GM12801 (cell line): ENCODE results near the gene KIF16B.

ENCODE experiments used
- TF ChIP-seq, protein P1 (sequence below): IDR thresholded peaks from one replicate; pipeline ENCODE4 v1.5.1; 2011; ENCODE audit warnings: control low read depth; ENCODE audit not compliant: insufficient read length; ENCODE audit errors: extremely low read depth

KIF16B gene

GRCh38 chr20:16459019-16459700 is 114.1 kb downstream of the KIF16B start:
- TF ChIP-seq, protein P1, sequence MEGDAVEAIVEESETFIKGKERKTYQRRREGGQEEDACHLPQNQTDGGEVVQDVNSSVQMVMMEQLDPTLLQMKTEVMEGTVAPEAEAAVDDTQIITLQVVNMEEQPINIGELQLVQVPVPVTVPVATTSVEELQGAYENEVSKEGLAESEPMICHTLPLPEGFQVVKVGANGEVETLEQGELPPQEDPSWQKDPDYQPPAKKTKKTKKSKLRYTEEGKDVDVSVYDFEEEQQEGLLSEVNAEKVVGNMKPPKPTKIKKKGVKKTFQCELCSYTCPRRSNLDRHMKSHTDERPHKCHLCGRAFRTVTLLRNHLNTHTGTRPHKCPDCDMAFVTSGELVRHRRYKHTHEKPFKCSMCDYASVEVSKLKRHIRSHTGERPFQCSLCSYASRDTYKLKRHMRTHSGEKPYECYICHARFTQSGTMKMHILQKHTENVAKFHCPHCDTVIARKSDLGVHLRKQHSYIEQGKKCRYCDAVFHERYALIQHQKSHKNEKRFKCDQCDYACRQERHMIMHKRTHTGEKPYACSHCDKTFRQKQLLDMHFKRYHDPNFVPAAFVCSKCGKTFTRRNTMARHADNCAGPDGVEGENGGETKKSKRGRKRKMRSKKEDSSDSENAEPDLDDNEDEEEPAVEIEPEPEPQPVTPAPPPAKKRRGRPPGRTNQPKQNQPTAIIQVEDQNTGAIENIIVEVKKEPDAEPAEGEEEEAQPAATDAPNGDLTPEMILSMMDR = no peak

DNA sequence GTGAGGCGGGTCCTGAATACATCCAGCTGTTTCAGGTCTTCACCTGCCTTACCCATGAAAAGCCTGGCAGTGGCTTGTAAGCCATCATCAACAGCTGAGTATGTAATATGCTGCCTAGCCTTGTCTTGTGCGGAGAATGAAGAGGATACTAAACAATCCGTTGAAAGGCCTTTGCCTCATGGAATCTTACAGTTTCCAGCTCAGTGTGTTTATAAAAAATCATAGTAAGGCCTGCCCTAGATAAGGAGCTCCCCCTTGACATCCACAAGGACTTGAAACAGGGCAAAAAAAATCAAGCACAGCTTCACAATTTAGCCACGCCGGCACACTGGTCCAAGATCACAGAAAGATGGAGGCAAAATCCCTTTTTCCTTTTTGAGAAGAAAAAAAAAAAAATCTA is 115.7 kb downstream of the KIF16B start:
- TF ChIP-seq, protein P1 = no peak

DNA sequence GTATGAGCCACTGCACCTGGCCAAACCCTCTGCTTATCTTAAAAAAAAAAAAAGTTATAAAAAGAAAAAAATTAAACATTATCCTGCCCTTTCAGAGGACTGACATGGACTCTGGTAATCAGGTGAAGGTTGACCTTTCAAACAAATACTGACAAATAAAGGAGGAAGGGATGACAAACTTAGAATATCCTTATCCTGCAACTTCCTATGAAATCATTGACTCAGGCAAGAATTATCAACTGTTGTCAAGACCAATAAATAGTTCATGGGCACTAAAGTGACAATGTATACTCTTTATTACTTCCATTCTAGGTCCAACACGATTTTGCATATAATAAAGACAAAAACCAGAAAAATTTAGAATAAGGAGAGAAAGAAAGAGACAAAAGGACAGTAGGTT is 117.9 kb downstream of the KIF16B start:
- TF ChIP-seq, protein P1 = no peak

DNA sequence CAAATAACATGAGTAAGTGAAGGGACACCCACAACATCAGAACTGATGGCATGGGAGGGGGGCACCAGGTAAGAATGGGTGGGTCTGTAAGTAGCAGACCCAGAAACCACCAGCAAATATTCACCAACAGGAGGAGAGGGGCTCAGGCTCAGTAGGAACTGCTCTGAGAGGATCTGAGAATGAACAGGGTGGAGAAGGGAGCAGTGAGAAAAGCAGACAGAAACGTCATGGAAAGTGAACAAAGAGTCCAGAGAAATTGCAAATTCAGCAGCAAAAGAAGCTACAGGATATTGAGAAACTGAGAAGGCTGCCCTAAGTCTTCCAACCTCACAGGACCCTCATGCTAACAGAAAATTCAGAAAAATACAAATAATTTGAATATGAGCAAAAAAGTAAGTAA is 121.3 kb downstream of the KIF16B start:
- TF ChIP-seq, protein P1 = no peak

GRCh38 chr20:16451001-16451400 is 122.2 kb downstream of the KIF16B start:
- TF ChIP-seq, protein P1 = no peak

DNA sequence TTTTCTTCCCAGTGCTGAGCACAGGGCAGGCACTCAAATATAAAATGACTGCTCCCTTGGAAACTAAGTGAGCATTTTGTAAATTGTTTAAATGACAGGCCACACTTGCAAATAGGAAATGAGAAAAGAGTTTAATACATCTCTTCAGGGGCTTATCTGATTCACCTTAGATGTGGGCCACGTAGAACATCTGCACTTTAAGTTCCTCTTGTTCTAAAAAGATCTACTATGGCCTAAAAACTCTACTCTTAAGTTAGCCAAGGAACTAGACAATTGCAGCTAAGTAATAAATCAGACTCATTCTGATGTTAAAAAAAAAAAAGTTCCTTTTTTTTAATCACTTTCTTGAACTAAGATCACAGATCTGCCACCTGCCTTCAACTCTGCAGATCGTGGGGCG is 126.3 kb downstream of the KIF16B start:
- TF ChIP-seq, protein P1 = no peak

DNA sequence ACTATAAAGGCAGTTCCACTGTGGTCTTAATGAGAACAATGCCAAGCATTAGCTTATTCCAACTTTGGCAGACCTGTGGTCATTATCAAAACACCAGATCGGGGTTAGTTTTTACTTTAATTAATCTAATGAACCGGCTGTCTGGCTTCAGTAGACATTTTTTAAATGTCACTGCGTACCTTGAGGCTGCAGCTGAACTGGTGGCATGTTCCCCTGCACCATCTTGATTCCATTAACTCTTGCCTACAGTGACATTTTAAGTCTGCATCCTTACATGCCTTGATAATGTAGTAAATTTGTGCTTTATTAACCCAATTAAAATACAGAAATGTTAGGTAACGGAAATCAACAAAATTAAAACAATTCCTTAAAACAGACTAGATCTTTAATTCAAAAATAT is 127.0 kb downstream of the KIF16B start:
- TF ChIP-seq, protein P1 = no peak
